ENCODE measurements around the gene CHAF1A.

The CHAF1A gene

GRCh38 chr19:4403005-4403761 lies 743 bp downstream of the CHAF1A start:
- Mint-ChIP-seq H3K9me3 (no peaks in the 10 kb centered on the region), H3K27me3 (no peaks in the 10 kb centered on the region), H3K27ac (peak overlapping the region; percentile 73), H3K4me1 (peaks cover 43% of the 10 kb centered on the region), H3K36me3 (peaks cover 5% of the 10 kb centered on the region), H3K4me3 (peak overlapping the region; percentile 90)
- no peak for ATAC-seq

- no peaks in the 10 kb centered on the region for H3K27me3 Mint-ChIP-seq
- no peak overlapping the region for H3K4me3 Mint-ChIP-seq
- H3K36me3 Mint-ChIP-seq: peaks cover 18% of the 10 kb centered on the region
- no peaks in the 10 kb centered on the region for H3K9me3 Mint-ChIP-seq
- no peak overlapping the region for H3K27ac Mint-ChIP-seq
- peaks cover 26% of the 10 kb centered on the region for H3K4me1 Mint-ChIP-seq
- ATAC-seq: no peak
These were observed 3.5 kb downstream of the CHAF1A start for GRCh38 chr19:4405977-4406376.

- H3K9me3 Mint-ChIP-seq: no peaks in the 10 kb centered on the region
- no peak overlapping the region for H3K27ac Mint-ChIP-seq
- no peak overlapping the region for H3K4me3 Mint-ChIP-seq
- H3K27me3 Mint-ChIP-seq: no peaks in the 10 kb centered on the region
- peaks cover 20% of the 10 kb centered on the region for H3K4me1 Mint-ChIP-seq
- ATAC-seq: no peak
- H3K36me3 Mint-ChIP-seq: peaks cover 18% of the 10 kb centered on the region
These were observed 4.2 kb downstream of the CHAF1A start for GRCh38 chr19:4406626-4407025.

- peaks cover 6% of the 10 kb centered on the region for H3K4me1 Mint-ChIP-seq
- H3K36me3 Mint-ChIP-seq: peaks cover 31% of the 10 kb centered on the region
- H3K27ac Mint-ChIP-seq: no peak overlapping the region
- no peaks in the 10 kb centered on the region for H3K27me3 Mint-ChIP-seq
- H3K9me3 Mint-ChIP-seq: no peaks in the 10 kb centered on the region
- ATAC-seq: no peak
- H3K4me3 Mint-ChIP-seq: no peak overlapping the region
These were observed 6.9 kb downstream of the CHAF1A start for GRCh38 chr19:4409123-4409933.

GRCh38 chr19:4413588-4413987 lies 11.1 kb downstream of the CHAF1A start:
- H3K27me3 Mint-ChIP-seq: no peaks in the 10 kb centered on the region
- no peaks in the 10 kb centered on the region for H3K9me3 Mint-ChIP-seq
- peaks cover 26% of the 10 kb centered on the region for H3K36me3 Mint-ChIP-seq
- ATAC-seq: no peak
- H3K4me3 Mint-ChIP-seq: no peak overlapping the region
- H3K4me1 Mint-ChIP-seq: no peaks in the 10 kb centered on the region
- H3K27ac Mint-ChIP-seq: no peak overlapping the region

GRCh38 chr19:4414144-4414799 lies 11.8 kb downstream of the CHAF1A start:
- Mint-ChIP-seq H3K4me3 (no peak overlapping the region), H3K27me3 (no peaks in the 10 kb centered on the region), H3K9me3 (no peaks in the 10 kb centered on the region), H3K36me3 (peaks cover 19% of the 10 kb centered on the region), H3K27ac (no peak overlapping the region), H3K4me1 (no peaks in the 10 kb centered on the region)
- ATAC-seq: no peak

GRCh38 chr19:4414800-4415321 lies 12.4 kb downstream of the CHAF1A start:
- Mint-ChIP-seq H3K27ac (no peak overlapping the region), H3K4me1 (no peaks in the 10 kb centered on the region), H3K9me3 (no peaks in the 10 kb centered on the region), H3K27me3 (no peaks in the 10 kb centered on the region), H3K4me3 (no peak overlapping the region), H3K36me3 (peaks cover 14% of the 10 kb centered on the region)
- ATAC-seq: no peak

- no peaks in the 10 kb centered on the region for H3K9me3 Mint-ChIP-seq
- H3K27me3 Mint-ChIP-seq: no peaks in the 10 kb centered on the region
- H3K36me3 Mint-ChIP-seq: peaks cover 13% of the 10 kb centered on the region
- ATAC-seq: no peak
- H3K4me3 Mint-ChIP-seq: no peak overlapping the region
- no peaks in the 10 kb centered on the region for H3K4me1 Mint-ChIP-seq
- no peak overlapping the region for H3K27ac Mint-ChIP-seq
These were observed 12.9 kb downstream of the CHAF1A start for GRCh38 chr19:4415352-4415751.

GRCh38 chr19:4416268-4416667 lies 13.8 kb downstream of the CHAF1A start:
- Mint-ChIP-seq H3K4me3 (no peak overlapping the region), H3K36me3 (peaks cover 13% of the 10 kb centered on the region), H3K27ac (no peak overlapping the region), H3K4me1 (no peaks in the 10 kb centered on the region), H3K9me3 (no peaks in the 10 kb centered on the region), H3K27me3 (no peaks in the 10 kb centered on the region)
- ATAC-seq: no peak

GRCh38 chr19:4423416-4424126 lies 21.1 kb downstream of the CHAF1A start:
- Mint-ChIP-seq H3K4me1 (no peaks in the 10 kb centered on the region), H3K4me3 (no peak overlapping the region), H3K36me3 (peaks cover 26% of the 10 kb centered on the region), H3K27me3 (no peaks in the 10 kb centered on the region), H3K9me3 (no peaks in the 10 kb centered on the region), H3K27ac (no peak overlapping the region)
- ATAC-seq: no peak

GRCh38 chr19:4425537-4425936 lies 23.1 kb downstream of the CHAF1A start:
- Mint-ChIP-seq H3K27me3 (no peaks in the 10 kb centered on the region), H3K4me3 (no peak overlapping the region), H3K36me3 (peaks cover 44% of the 10 kb centered on the region), H3K27ac (peak overlapping the region; percentile 17), H3K9me3 (no peaks in the 10 kb centered on the region), H3K4me1 (peaks cover 8% of the 10 kb centered on the region)
- no peak for ATAC-seq

- Mint-ChIP-seq H3K9me3 (no peaks in the 10 kb centered on the region), H3K27ac (peak overlapping the region; percentile 2), H3K4me3 (no peak overlapping the region), H3K4me1 (peaks cover 35% of the 10 kb centered on the region), H3K27me3 (no peaks in the 10 kb centered on the region), H3K36me3 (peaks cover 36% of the 10 kb centered on the region)
- ATAC-seq: no peak
These were observed 26.0 kb downstream of the CHAF1A start for GRCh38 chr19:4428326-4428975.

- Mint-ChIP-seq H3K4me1 (peaks cover 35% of the 10 kb centered on the region), H3K9me3 (no peaks in the 10 kb centered on the region), H3K4me3 (no peak overlapping the region), H3K27me3 (no peaks in the 10 kb centered on the region), H3K27ac (peak overlapping the region; percentile 2), H3K36me3 (peaks cover 37% of the 10 kb centered on the region)
- no peak for ATAC-seq
These were observed 26.8 kb downstream of the CHAF1A start for GRCh38 chr19:4429256-4429655.

- Mint-ChIP-seq H3K36me3 (peaks cover 42% of the 10 kb centered on the region), H3K27ac (peak overlapping the region; percentile 84), H3K27me3 (no peaks in the 10 kb centered on the region), H3K4me3 (no peak overlapping the region), H3K4me1 (peaks cover 38% of the 10 kb centered on the region), H3K9me3 (no peaks in the 10 kb centered on the region)
- ATAC-seq: no peak
These were observed 27.3 kb downstream of the CHAF1A start for GRCh38 chr19:4429771-4430171.

Measured in stimulated activated memory B cell treated with anti-CD40 and anti-IgM and Interleukin-4, amounts not matched to agents 10 μg/mL and 1 μg/mL and 100 μg/mL, for 72 hours (primary cell).